OCI-LY1 (cell line): ENCODE results near the gene SPSB1.

Source experiments
- H2AFZ ChIP-seq: fragments of 200-600 bp; sonication (generic), shearing (Covaris generic); 2 replicates; pipeline ENCODE4 v1.6.0; 2014; ENCODE audit warnings: antibody characterized with exemption, mild to moderate bottlenecking, low read length
- H3F3A ChIP-seq: fragments of 200-600 bp; sonication (generic), shearing (Covaris generic); 2 replicates; pipeline ENCODE4 v1.6.0; 2014; ENCODE audit warnings: mild to moderate bottlenecking, antibody characterized with exemption, low read length, moderate library complexity; ENCODE audit not compliant: insufficient read depth
- H3K27ac ChIP-seq: fragments of 200-600 bp; sonication (generic); 2 replicates; pipeline ENCODE4 v1.5.1; 2014; ENCODE audit warnings: low read length, mixed run types, mild to moderate bottlenecking, low read depth; ENCODE audit not compliant: poor library complexity, severe bottlenecking
- H3K27me3 ChIP-seq: fragments of 200-600 bp; sonication (generic); 2 replicates; pipeline ENCODE4 v1.6.0; 2014; ENCODE audit warnings: antibody characterized with exemption, mild to moderate bottlenecking, low read length, moderate library complexity; ENCODE audit not compliant: insufficient read depth
- H3K36me3 ChIP-seq: fragments of 200-600 bp; sonication (generic); 2 replicates; pipeline ENCODE4 v1.6.1; 2014; ENCODE audit warnings: mild to moderate bottlenecking, antibody characterized with exemption, low read length, moderate library complexity, mixed read lengths; ENCODE audit not compliant: insufficient read depth
- H3K4me1 ChIP-seq: fragments of 200-600 bp; sonication (generic); 2 replicates; pipeline ENCODE4 v1.5.1; 2014; ENCODE audit warnings: mild to moderate bottlenecking, low read length, moderate library complexity; ENCODE audit not compliant: insufficient read depth, severe bottlenecking
- H3K4me2 ChIP-seq: fragments of 200-600 bp; sonication (generic), shearing (Covaris generic); 2 replicates; pipeline ENCODE4 v1.6.1; 2014; ENCODE audit warnings: low read length
- H3K4me3 ChIP-seq: fragments of 200-600 bp; sonication (generic); 2 replicates; pipeline ENCODE4 v1.5.1; 2014; ENCODE audit warnings: low read length, low read depth, mild to moderate bottlenecking, mixed read lengths; ENCODE audit not compliant: poor library complexity, severe bottlenecking
- H3K79me2 ChIP-seq: fragments of 200-600 bp; shearing (Covaris generic); 2 replicates; pipeline ENCODE4 v1.6.1; 2016; ENCODE audit warnings: mixed run types, low read length, mixed read lengths; ENCODE audit not compliant: insufficient read depth
- H3K9ac ChIP-seq: fragments of 200-600 bp; sonication (generic), shearing (Covaris generic); 2 replicates; pipeline ENCODE4 v1.6.1; 2014; ENCODE audit warnings: mild to moderate bottlenecking, low read length, mixed read lengths
- H3K9me2 ChIP-seq: fragments of 200-600 bp; sonication (generic), shearing (Covaris generic); 2 replicates; pipeline ENCODE4 v1.6.1; 2014; ENCODE audit warnings: low read depth, mild to moderate bottlenecking, low read length, mixed read lengths
- H3K9me3 ChIP-seq: fragments of 200-600 bp; shearing (Covaris generic); 2 replicates; pipeline ENCODE4 v1.6.1; 2014; ENCODE audit warnings: low read length, mixed read lengths
- H4K20me1 ChIP-seq: fragments of 200-600 bp; sonication (generic), shearing (Covaris generic); 2 replicates; pipeline ENCODE4 v1.6.0; 2016; ENCODE audit warnings: mild to moderate bottlenecking, low read length; ENCODE audit not compliant: insufficient read depth
- CTCF ChIP-seq: fragments of 200-600 bp; sonication (generic), shearing (Covaris generic); IDR thresholded peaks from 2 replicates; pipeline ENCODE4 v1.5.1; 2017; ENCODE audit warnings: mild to moderate bottlenecking, antibody characterized with exemption, low read length, moderate library complexity, mixed read lengths
- EZH2 ChIP-seq: fragments of 200-600 bp; sonication (generic), shearing (Covaris generic); IDR thresholded peaks from 2 replicates; pipeline ENCODE4 v1.8.0; 2017; ENCODE audit warnings: borderline replicate concordance, mixed run types, mild to moderate bottlenecking, antibody characterized with exemption, low read length, moderate library complexity, mixed read lengths

SPSB1 gene

GRCh38 chr1:9320520-9321479, 28.1 kb downstream of the SPSB1 start:
- H2AFZ ChIP-seq, result no peak overlapping the region
- H3K4me3 ChIP-seq, result no peak overlapping the region
- no peaks in the 10 kb centered on the region for H3K36me3 ChIP-seq
- H3K9me2 ChIP-seq, result no peaks in the 10 kb centered on the region
- H3K4me1 ChIP-seq, result peaks cover 44% of the 10 kb centered on the region
- H3K79me2 ChIP-seq, result no peaks in the 10 kb centered on the region
- no peak overlapping the region; the same call in 1 of the 2 replicates for H3K4me2 ChIP-seq
- H3K9me3 ChIP-seq, result no peaks in the 10 kb centered on the region
- TF ChIP-seq CTCF (no peak), EZH2 (no peak)
- no peak overlapping the region for H3K27ac ChIP-seq
- no peak overlapping the region for H3K9ac ChIP-seq
- H4K20me1 ChIP-seq, result no peaks in the 10 kb centered on the region
- H3K27me3 ChIP-seq, result no peaks in the 10 kb centered on the region
- no peaks in the 10 kb centered on the region for H3F3A ChIP-seq

GRCh38 chr1:9321480-9321849, 28.8 kb downstream of the SPSB1 start:
- Histone ChIP-seq H3K27ac (no peak overlapping the region), H3K79me2 (no peaks in the 10 kb centered on the region), H3K4me2 (no peak overlapping the region), H3K4me1 (peaks cover 39% of the 10 kb centered on the region), H3K36me3 (no peaks in the 10 kb centered on the region), H2AFZ (no peak overlapping the region), H3F3A (no peaks in the 10 kb centered on the region), H3K9me3 (no peaks in the 10 kb centered on the region), H3K4me3 (no peak overlapping the region), H3K27me3 (no peaks in the 10 kb centered on the region), H4K20me1 (no peaks in the 10 kb centered on the region), H3K9ac (no peak overlapping the region), H3K9me2 (no peaks in the 10 kb centered on the region)
- TF ChIP-seq EZH2, result no peak
- TF ChIP-seq CTCF, result no peak

- Histone ChIP-seq H3K27me3 (no peaks in the 10 kb centered on the region), H3K27ac (no peak overlapping the region), H3K4me2 (no peak overlapping the region), H3K4me3 (no peak overlapping the region), H3K9me3 (no peaks in the 10 kb centered on the region), H3K36me3 (no peaks in the 10 kb centered on the region), H3F3A (no peaks in the 10 kb centered on the region), H3K9ac (no peak overlapping the region), H4K20me1 (no peaks in the 10 kb centered on the region), H3K9me2 (no peaks in the 10 kb centered on the region), H3K79me2 (no peaks in the 10 kb centered on the region), H3K4me1 (peaks cover 34% of the 10 kb centered on the region), H2AFZ (no peak overlapping the region)
- TF ChIP-seq EZH2 (no peak), CTCF (no peak)
These were observed 29.4 kb downstream of the SPSB1 start for GRCh38 chr1:9321986-9322660.
